CD4-positive, alpha-beta T cell treated with Interleukin-1 beta for 1 hour (primary cell): ENCODE data around the gene BCAR1.

Experiments
- DNase-seq, 2 donors: peaks; one replicate each; pipeline ENCODE4 v3.0.0-alpha.2; 2020 to 2022

The BCAR1 gene

DNA sequence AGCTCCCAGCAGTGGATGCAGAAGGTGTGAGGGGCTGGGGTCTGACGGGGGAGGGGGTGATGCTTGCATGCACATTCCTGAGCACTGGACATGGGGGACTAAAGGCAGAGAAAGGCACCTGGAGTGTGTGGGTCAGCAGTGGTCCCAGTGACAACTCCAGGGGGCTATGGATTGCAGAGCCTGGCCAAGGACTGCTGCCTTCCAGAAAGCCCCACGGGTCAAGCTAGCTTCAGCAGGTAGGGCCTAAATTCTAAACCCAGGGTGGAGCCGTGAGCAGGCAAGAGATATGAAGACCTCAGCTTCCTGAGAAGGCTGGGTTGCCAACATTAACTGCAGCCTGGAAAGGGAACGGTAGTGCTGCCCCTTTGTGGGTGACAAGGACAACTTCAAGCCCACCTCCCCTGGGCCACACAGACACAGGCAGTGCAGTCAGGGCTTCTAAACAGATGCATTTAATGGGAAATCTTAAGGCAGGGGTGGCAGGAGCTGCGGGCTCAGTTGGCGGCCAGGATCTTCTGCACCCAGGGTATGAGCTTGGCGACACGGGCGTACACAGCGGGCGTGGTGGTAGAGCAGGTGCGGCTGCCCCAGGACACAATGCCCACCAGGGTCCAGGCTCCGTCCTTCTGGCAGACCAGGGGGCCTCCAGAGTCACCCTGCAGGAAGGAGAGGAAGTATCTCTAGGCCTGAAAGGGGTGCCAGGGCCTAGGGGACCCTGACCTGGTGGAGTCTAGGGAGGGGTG, 47.6 kb downstream of the BCAR1 start:
- no peak for DNase-seq

DNA sequence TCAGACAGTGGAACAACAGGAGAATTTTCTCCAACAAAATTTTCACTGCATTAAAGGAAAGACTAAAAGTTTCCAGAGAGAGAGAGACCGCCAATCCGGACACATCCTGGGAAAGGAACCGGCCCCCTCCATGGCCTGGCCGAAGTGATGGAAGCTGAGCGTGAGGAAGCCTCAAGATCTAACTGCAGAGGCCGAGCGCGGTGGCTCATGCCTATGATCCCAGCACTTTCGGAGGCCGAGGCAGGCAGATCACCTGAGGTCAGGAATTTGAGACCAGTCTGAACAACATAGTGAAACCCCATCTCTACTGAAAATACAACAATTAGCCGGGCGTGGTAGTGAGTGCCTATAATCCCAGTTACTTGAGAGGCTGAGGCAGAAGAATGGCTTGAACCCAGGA, 48.3 kb downstream of the BCAR1 start:
- no peak for DNase-seq

DNA sequence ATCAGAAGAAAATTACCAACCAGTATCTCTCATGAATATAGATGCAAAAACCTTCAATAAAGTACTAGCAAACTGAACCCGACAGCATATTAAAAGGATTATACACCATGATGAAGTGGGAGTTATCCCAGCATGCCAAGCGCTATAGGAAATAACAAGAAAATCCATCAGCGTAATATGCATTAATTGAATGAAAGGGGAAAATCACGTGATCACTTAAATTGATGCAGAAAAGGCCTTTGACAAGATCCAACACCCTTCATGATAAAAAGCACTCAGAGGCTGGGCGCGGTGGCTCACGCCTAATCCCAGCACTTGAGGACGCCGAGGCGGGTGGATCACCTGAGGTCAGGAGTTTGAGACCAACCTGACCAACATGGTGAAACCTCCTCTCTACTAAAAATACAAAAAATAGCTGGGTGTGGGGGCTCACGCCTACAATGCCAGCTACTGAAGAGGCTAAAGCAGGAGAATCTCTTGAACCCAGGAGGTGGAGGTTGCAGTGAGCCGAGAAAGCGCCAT, 49.3 kb downstream of the BCAR1 start:
- no peak for DNase-seq

DNA sequence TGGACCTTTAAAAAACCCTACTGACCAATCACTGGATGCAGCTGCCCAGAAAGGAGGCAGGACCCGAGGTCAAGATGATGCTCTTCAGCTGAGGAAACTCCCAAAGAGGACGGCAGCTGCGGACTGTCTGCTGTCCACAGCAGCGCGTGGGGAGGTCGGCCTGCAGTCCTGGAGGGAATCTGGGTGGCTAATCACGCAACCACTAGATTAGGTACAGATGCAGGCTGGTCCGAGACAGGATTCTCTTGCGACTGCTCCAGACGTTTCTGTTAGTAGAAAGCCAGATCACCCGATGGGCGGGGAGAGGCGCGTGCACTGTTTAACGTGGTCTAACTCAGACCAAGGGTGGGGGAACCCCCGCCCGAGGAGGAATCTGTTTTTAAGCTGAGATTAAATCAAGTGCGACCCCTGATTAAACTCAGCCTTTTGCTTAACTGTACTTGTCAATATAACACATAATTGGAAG, 53.3 kb downstream of the BCAR1 start:
- DNase-seq, result no peak

DNA sequence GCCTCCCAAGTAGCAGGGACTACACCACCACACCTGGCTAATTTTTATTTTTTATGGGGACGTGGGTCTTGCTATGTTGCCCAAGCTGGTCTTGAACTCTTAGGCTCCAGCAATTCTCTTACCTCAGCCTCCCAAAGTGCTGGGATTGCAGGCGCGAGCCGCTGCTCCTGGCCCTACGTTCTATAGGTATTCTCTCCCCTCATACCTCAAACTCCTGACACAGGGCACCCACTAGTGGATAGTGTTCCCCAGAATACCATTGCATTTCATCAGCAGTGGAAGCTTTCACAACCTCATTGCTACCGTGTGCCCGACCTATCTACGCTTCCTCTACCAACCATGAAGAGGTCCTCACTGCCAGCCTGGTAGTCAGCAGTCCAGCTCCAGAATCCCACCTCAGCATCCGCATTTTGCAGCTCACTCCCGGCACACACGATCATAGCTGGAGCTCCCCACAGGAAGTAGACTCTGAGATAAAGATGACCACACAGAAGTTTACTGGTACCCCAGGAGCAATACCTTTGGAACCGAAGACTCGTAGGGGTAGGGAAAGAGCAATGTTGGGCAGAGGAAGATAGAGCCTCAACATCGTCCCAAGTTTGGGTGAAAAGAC, 53.8 kb downstream of the BCAR1 start:
- DNase-seq, result no peak

DNA sequence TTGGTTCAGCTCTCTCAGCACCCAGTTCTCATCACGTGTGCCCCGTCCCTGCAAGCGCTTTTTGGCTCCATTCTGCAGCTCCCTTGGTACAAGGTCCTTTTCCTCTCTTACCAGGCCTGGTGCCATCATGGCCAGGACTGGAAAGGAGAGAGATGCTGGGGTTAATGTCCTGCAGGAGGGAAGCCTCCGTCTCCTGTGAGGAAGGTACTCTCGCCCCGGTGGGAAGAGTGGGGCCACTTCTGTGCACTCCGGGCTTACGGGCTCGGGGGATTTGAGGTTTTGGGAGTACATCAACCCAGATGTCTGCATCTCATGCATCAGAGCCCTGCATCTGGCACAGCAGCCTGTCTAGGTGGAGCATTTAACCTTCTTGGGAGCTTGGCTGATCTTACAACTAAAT, 54.6 kb downstream of the BCAR1 start:
- no peak for DNase-seq

DNA sequence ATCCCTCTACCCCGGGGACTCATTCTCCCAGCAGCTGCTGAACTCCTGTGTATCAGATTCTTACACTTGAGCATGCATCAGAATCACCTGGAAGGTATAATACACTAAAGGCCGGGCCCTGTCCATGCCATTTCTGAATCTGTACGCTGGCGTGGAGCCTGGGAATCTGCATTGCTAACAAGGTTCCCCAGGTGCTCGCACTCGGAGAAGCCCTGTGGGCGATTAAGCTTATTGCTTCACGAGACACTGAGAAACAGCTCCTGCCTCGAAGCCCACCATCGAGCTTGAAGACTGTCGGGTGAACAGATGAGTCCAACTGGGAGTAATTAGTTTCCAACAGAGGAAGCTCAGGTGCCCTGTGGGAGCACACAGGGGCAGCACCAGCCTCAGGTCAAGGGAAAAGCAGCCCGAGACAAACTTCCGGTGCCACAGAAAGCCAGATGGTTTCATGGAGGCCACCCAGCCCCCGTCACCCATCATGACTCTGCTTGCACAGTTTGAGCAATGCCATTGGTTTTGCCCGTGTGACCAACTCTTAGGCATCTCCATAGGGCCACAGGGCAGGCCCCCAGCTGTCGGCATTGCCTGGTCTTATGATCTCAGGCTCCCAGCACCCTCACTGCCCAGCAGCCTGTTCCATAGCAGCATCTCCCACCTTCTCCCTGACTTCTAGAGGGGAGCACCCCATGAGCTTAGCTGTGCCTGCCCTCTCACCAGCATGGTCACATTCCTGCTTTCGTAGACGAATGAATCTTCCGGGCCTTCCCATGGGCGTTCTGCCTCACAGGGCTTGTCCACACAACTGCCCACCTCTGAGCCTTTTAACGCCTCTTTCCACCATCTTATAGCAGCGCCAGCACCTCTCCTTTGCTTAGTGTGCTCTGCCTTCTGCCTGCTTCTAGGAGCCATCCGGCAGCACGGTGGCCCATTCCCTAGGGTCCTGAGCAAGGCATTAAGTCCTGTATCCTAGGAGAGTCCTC, 55.3 kb downstream of the BCAR1 start:
- no peak for DNase-seq

DNA sequence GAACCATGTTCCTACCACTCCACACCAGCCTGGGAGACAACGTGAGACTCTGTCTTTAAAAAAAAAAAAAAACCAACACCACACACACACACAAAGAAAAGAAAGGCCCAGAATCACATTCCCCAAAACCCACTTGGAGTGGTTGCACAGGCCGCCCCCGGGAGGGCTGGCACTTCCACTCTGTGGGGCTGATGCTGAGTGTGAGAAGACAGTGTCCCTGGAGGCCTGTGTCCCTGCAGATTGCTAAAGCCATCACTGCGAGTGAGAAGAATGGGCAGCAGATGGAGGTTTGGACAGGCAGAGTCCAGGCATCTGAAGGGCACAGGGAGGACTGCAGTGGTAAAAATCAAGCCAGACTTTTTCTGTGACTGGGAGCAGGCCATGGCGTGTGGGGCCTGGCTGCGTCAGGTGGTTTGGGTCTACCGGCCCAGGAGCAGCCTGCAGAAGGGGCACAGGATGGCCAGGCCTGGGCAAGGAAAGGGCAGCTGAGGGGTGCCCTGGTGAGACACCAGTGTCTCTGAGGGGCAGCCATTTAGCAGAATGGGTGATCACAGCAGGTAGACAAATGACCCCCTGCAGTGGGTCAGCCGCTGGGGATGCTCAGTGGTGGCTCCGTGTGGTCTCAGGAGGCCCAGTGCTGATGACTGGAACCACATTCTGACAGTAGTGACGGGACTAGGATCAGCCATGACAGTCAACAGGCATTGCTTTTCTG, 57.5 kb downstream of the BCAR1 start:
- DNase-seq, result no peak

DNA sequence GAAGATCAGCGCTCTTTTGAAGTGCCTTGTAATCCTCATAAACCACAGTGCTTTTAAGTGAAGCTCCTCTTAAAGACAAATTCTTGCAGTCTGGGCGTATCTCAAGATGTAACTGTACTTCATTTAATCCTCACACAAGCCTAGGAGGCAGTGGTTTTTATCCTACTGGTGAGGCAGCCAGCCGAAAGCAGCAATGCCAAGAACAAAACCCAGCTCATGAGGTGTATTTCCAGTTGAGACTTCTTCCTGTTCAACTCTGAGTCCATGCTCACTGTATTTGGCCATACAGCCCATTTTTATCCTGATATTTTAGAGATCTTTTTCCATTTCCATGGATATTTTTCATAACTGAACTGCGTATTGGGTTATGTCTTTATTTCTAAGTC, 58.2 kb downstream of the BCAR1 start:
- no peak for DNase-seq

DNA sequence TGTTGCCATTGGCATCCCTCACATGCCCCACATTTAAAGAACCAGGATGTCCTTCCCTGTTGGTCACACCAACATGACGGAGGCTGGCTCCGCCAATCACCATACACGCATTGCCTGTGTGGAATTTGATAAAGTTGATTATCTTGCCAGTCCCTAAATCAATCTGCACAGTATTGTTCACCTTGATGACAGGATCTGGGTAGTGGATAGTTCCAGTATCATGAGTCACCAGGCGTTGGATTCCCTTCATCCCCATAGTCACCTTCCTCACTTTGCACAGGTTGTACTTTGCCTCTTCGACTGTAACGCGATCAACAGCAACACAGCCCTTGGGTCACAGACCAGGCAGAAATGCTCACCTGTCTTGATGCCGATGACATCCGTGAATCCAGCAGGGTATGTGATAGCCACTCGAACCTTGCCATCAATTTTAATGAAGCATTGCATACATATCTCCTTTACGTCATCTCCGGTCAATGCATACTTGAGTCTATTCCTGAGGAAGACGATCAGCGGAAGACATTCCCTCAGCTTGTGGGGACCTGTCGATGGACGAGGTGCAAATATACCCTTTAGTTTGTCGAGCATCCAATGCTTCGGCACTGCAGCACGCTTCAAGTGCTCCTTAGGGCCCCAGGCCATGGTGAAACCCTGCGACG, 58.7 kb downstream of the BCAR1 start:
- DNase-seq, result no peak

DNA sequence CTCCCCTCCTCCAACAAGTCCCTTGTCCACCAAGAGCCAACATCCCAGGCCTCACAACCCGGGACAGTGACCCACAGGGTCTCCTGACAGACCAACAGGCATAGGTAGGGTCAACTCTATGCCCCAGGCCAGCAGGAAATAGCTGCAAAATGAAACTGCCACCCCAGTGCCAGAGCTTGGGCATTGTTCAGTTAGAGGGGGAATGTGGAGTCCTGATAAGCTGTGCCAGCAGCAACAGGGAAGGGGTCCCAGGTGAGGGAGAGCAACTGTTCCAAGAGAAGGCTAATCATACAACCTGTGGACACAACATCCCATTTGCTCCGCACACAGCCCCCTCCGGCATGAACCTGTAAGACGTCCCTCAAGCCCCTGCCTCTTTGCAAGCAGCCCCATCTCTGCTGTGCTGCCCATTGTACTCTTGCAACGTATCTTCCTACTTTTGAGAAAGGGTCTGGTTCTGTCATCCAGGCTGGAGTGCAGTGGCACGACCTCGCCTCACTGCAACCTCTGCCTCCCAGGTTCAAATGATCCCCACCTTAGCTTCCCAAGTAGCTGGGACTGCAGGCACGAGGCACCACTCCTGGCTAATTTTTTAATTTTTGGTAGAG, 61.7 kb downstream of the BCAR1 start:
- DNase-seq, result no peak

DNA sequence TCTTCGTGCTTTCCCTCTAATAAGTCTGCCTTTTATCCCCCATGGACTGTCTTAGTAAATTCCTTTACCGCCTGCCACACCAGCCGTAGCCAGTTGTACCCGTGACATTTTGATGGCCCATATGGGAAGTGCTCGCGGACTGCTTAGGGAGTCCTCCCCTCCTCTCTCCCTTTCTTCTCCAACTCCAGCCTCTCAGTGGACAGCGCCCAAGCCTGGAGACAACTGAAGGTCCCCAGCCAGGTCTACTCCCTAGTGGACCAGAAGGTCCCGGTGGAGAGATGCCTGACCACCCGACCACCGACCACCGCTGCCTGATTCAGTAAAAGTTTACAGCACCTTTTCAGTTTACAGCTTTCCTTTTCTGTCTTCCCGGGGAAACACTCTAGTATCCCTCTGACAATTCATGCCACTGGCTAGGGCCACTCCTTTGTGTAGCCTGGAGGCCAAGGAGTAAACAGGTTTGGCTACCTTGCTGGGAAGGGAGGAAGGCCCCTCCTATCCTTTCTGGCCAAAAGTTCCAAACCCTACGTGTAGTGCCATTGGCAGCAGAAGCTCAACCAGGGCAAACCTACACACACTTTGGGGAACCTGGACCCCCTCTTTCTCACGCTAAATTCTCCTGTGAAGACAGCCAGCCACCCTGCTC, 62.5 kb downstream of the BCAR1 start:
- no peak for DNase-seq

DNA sequence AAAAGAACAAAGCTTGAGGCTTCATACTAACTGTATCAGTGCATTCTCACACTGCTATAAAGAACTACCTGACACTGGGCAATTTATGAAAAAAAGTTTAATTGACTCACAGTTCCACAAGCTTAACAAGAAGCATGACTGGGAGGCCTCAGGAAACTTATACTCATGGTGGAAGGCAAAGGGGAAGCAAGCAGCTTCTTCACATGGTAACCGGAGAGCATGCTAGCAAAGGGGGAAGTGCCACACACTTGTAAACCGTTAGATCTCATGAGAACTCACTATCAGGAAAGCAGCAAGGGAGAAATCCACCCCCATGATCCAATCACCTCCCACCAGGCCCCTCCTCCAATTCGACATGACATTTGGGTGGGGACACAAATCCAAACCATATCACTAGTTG, 69.8 kb downstream of the BCAR1 start:
- no peak for DNase-seq

DNA sequence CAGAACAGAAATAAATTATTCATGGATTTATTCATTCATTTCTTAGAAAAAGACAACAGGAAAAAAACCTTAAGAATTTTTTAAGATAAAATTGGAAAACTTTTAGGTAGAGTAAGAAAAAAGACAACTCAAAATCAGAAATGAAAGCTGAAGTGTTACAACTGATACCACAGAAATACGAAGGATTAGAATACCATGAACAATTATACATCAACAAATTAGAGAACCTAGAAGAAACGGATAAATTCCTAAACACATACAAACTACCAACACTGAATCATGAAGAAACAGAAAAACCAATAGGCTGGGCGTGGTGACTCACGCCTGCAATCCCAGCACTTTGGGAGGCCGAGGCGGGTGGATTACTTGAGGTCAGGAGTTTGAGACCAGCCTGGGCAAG, 72.2 kb downstream of the BCAR1 start:
- no peak for DNase-seq
